IPS-20b (cell line): ENCODE data around the gene NELL1.

Experiments
- H3K27ac ChIP-seq: one replicate; pipeline ENCODE4 v1.5.1; 2013; ENCODE audit warnings: low read length
- H3K27me3 ChIP-seq: 2 replicates; pipeline ENCODE4 v1.6.1; 2013; ENCODE audit warnings: mild to moderate bottlenecking, low read length, inconsistent platforms; ENCODE audit not compliant: insufficient read depth
- H3K36me3 ChIP-seq: 2 replicates; pipeline ENCODE4 v1.6.1; 2013; ENCODE audit warnings: low read depth, mild to moderate bottlenecking, inconsistent platforms, low read length, moderate library complexity; ENCODE audit not compliant: insufficient read depth
- H3K4me1 ChIP-seq: 2 replicates; pipeline ENCODE4 v1.6.1; 2013; ENCODE audit warnings: mild to moderate bottlenecking, control low read depth, inconsistent platforms, low read length, moderate library complexity; ENCODE audit not compliant: insufficient read depth
- H3K4me3 ChIP-seq: 2 replicates; pipeline ENCODE4 v1.5.1; 2013; ENCODE audit warnings: mild to moderate bottlenecking, low read length, inconsistent platforms
- H3K9ac ChIP-seq: 2 replicates; pipeline ENCODE4 v1.6.1; 2013; ENCODE audit warnings: low read depth, mild to moderate bottlenecking, inconsistent platforms, low read length, moderate library complexity
- H3K9me3 ChIP-seq: 2 replicates; pipeline ENCODE4 v1.6.1; 2013; ENCODE audit warnings: mild to moderate bottlenecking, low read depth, low read length, inconsistent platforms; ENCODE audit not compliant: insufficient read depth

Gene NELL1

DNA sequence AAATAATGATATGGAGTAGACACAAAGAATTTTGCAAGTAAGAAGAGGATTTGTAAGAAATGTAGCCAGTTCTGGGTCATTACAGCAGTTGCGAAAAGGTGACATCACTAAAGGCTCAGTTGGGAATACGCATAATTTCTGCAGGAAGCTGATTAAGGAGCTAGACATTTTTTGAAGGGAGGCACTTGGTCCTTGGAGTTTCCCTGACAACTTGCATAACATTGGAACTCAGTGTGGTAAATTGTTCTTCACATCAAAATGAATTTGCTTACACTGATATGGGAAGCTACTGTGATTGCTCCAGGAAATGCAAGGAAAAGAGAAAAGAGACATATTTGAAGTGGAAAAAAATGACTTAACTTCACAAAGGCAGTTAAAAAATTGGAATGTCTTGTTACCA is 626.1 kb downstream of the NELL1 start:
- H3K4me1 ChIP-seq = peaks cover 12% of the 10 kb centered on the region; the same call in 1 of the 2 replicates
- no peaks in the 10 kb centered on the region for H3K27me3 ChIP-seq
- H3K9me3 ChIP-seq = no peaks in the 10 kb centered on the region
- H3K36me3 ChIP-seq = no peaks in the 10 kb centered on the region
- H3K27ac ChIP-seq = no peak overlapping the region
- H3K4me3 ChIP-seq = no peak overlapping the region
- H3K9ac ChIP-seq = no peak overlapping the region

DNA sequence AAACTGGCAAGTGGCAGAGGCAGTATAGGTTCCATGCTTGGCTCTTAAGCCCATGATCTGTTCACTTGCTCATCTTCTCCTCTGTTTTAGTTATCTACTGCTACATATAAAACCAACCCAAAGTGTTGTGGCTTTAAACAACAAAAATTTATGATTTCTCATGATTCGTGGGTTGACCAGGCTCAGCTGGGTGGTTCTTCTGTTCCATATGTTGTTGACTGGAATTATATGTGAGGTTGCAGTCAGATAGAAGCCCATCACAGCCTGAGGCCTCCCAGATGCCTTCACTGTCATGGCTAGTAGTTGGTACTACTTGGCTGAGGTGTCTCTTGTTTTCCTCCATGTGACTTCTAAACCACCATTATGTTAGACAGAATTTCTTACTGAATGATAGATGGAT is 632.6 kb downstream of the NELL1 start:
- H3K4me1 ChIP-seq = no peaks in the 10 kb centered on the region
- H3K27me3 ChIP-seq = no peaks in the 10 kb centered on the region
- H3K27ac ChIP-seq = no peak overlapping the region
- H3K4me3 ChIP-seq = no peak overlapping the region
- H3K9me3 ChIP-seq = peaks cover 5% of the 10 kb centered on the region
- H3K9ac ChIP-seq = no peak overlapping the region
- H3K36me3 ChIP-seq = no peaks in the 10 kb centered on the region

GRCh38 chr11:21306739-21307358 is 637.5 kb downstream of the NELL1 start:
- H3K27me3 ChIP-seq = no peaks in the 10 kb centered on the region
- peaks cover 4% of the 10 kb centered on the region for H3K9me3 ChIP-seq
- no peak overlapping the region for H3K4me3 ChIP-seq
- no peaks in the 10 kb centered on the region for H3K4me1 ChIP-seq
- H3K9ac ChIP-seq = no peak overlapping the region
- no peak overlapping the region for H3K27ac ChIP-seq
- H3K36me3 ChIP-seq = no peaks in the 10 kb centered on the region

DNA sequence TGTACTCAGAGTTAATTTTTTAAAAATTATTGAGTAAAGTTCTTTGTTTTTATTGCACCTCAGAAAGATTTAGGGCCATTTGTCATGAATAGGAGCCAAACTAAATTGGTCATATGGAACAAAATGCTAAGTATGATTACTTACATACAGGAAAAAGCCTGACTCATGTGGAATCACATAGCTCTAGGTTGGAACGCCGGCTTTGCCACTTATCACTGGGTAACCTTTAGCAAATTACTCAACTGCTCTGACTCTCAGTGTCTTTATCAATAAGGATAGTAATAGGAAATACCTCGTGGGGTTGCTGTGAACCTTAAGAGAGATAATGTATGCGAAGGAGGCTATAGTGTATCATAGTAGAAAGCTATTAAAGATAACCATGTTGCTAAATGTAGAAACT is 638.5 kb downstream of the NELL1 start:
- no peak overlapping the region for H3K27ac ChIP-seq
- no peaks in the 10 kb centered on the region for H3K9me3 ChIP-seq
- no peaks in the 10 kb centered on the region for H3K36me3 ChIP-seq
- no peak overlapping the region for H3K9ac ChIP-seq
- no peaks in the 10 kb centered on the region for H3K27me3 ChIP-seq
- no peak overlapping the region for H3K4me3 ChIP-seq
- no peaks in the 10 kb centered on the region for H3K4me1 ChIP-seq

- Histone ChIP-seq H3K36me3 (no peaks in the 10 kb centered on the region), H3K27me3 (no peaks in the 10 kb centered on the region), H3K4me1 (no peaks in the 10 kb centered on the region), H3K4me3 (no peak overlapping the region), H3K9me3 (no peaks in the 10 kb centered on the region), H3K27ac (no peak overlapping the region), H3K9ac (no peak overlapping the region)
Measured at GRCh38 chr11:21316591-21316990, 647.2 kb downstream of the NELL1 start.

- H3K27me3 ChIP-seq = no peaks in the 10 kb centered on the region
- H3K4me3 ChIP-seq = no peak overlapping the region
- H3K4me1 ChIP-seq = peaks cover 7% of the 10 kb centered on the region; the same call in 1 of the 2 replicates
- no peak overlapping the region for H3K9ac ChIP-seq
- no peak overlapping the region for H3K27ac ChIP-seq
- H3K9me3 ChIP-seq = no peaks in the 10 kb centered on the region
- H3K36me3 ChIP-seq = no peaks in the 10 kb centered on the region
Measured at GRCh38 chr11:21321072-21321471, 651.7 kb downstream of the NELL1 start.

DNA sequence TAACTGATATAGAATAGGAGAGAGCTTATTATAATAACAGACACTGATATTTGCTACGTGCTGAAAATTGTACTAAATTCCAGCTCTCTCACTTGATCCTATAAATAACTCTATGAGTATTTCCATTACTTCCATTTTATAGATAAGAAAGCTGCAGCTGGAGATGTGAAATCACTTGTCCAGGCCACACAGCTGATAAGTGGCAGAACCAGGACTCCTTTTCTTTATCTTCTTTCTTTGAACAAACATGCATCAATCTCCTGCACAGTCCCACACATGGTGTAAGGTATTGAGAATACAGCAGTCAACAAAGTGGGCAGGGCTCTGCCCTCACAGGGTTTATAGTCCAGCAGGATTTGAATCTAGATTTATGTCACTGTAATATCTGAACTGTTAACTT is 652.1 kb downstream of the NELL1 start:
- Histone ChIP-seq H3K4me3 (no peak overlapping the region), H3K4me1 (peaks cover 7% of the 10 kb centered on the region; the same call in 1 of the 2 replicates), H3K36me3 (no peaks in the 10 kb centered on the region), H3K9ac (no peak overlapping the region), H3K9me3 (no peaks in the 10 kb centered on the region), H3K27ac (no peak overlapping the region), H3K27me3 (no peaks in the 10 kb centered on the region)

DNA sequence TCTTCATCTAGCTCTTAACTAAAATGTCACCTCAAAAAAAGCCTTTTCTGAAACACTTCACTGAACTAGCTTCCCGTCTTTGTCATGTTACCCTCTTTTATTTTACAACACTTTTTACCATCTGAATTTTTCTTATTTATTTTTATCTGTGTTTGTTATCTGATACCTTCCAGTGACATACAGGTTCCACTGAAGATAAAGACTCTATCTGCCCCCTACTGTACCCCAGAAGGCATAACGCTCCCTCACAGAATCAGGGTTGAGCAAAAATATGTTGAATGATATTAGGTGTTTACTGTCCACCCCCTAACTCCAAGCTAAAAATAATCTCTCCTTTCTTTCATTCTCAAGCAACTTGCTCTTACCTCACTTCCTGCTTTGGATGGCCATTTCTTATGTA is 654.2 kb downstream of the NELL1 start:
- peaks cover 14% of the 10 kb centered on the region for H3K9me3 ChIP-seq
- H3K27ac ChIP-seq = no peak overlapping the region
- H3K9ac ChIP-seq = no peak overlapping the region
- no peaks in the 10 kb centered on the region for H3K36me3 ChIP-seq
- H3K4me3 ChIP-seq = no peak overlapping the region
- no peaks in the 10 kb centered on the region for H3K27me3 ChIP-seq
- H3K4me1 ChIP-seq = peaks cover 7% of the 10 kb centered on the region; the same call in 1 of the 2 replicates

DNA sequence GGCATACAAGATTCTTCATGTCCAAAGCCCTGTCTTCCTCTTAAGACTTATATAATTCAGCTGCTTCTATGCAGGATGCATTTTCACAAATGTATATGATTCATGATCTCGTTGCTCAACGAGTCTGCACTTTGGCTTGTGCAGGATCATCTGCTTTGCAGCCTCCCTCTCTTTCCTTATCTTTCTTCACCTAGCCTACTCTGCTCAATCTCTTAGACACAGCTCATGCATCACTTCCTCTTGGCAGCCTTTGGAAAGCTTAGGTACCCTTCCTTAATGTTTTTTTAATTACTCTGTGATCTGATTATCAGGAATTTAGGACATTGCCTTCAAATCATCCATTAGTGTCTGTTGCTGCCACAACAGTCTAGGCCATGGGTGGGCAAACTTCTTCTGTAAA is 673.8 kb downstream of the NELL1 start:
- Histone ChIP-seq H3K4me1 (no peaks in the 10 kb centered on the region), H3K4me3 (no peak overlapping the region), H3K9me3 (no peaks in the 10 kb centered on the region), H3K27ac (no peak overlapping the region), H3K36me3 (no peaks in the 10 kb centered on the region), H3K27me3 (no peaks in the 10 kb centered on the region), H3K9ac (no peak overlapping the region)

DNA sequence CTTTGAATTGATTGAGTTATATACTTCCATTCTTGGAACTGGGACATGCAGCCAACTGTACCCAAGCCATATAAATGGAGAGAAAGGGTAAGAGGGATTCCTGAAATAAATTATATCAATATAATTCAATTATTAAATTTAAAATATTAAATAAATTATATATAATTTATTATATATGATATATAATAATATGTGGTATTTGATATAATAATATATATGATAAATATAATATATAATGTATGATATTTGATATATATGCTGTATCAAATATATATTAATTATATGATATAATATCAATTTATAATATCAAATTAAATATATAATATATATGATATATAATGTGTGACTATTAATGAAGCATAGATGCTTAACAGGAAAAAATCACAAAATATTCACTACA is 677.0 kb downstream of the NELL1 start:
- no peak overlapping the region for H3K4me3 ChIP-seq
- no peaks in the 10 kb centered on the region for H3K36me3 ChIP-seq
- H3K9me3 ChIP-seq = no peaks in the 10 kb centered on the region
- no peaks in the 10 kb centered on the region for H3K27me3 ChIP-seq
- no peak overlapping the region for H3K9ac ChIP-seq
- no peak overlapping the region for H3K27ac ChIP-seq
- no peaks in the 10 kb centered on the region for H3K4me1 ChIP-seq

DNA sequence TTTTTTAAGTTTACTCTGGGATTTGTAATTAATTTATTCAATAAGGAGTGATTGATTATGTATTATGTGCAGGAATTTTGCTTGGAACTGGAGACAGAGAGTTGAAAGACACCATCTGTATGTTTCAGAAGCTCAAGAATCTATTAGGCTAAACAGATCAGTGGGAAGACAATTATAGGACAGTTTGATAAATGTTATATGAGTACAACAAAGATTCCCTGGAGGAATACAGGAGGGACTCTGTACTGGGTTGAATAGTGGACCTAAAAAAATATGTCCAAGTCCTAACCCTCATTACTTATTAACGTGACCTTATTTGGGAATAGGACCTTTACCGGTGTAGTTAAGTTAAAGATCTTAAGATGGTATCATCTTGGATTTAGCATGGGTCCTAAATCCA is 681.2 kb downstream of the NELL1 start:
- peaks cover 4% of the 10 kb centered on the region; the same call in 1 of the 2 replicates for H3K4me1 ChIP-seq
- H3K27ac ChIP-seq = no peak overlapping the region
- H3K4me3 ChIP-seq = no peak overlapping the region
- no peak overlapping the region for H3K9ac ChIP-seq
- H3K27me3 ChIP-seq = no peaks in the 10 kb centered on the region
- H3K36me3 ChIP-seq = no peaks in the 10 kb centered on the region
- H3K9me3 ChIP-seq = no peaks in the 10 kb centered on the region

DNA sequence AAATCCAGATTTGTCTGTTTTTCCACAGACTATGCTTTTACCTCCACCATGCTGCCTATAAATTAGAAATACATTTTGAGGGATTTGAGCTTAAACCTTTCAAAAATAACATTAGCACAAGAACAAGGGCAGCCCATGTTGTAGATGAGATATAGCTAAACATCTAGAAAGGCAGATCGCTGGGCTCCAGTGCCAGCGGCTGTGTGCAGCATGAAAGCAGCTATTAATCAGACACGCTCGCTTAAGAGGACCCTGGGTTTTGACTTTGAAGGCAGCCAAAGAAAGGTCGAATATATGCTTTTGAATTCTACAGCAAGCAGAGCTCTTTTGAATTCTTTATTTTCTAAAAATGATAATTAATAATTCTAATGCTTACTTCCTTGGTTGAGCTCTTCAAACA is 684.0 kb downstream of the NELL1 start:
- Histone ChIP-seq H3K9me3 (no peaks in the 10 kb centered on the region), H3K9ac (no peak overlapping the region), H3K27me3 (no peaks in the 10 kb centered on the region), H3K27ac (no peak overlapping the region), H3K4me1 (peaks cover 4% of the 10 kb centered on the region; the same call in 1 of the 2 replicates), H3K4me3 (no peak overlapping the region), H3K36me3 (no peaks in the 10 kb centered on the region)
